GM23338 (cell line): Measurements from ENCODE around the gene SLC35D1. TPM values are rescaled to one million over a fixed set of nuclear protein-coding genes. Genes with fewer than 3 reads are reported as not detected.

ENCODE experiments used
- ATAC-seq: fragments of 200-7000 bp; cut with Tn5 transposase; 3 replicates; pipeline ENCODE4 v1.9.1; 2020
- DNase-seq: peaks from one replicate; pipeline ENCODE4 v3.0.0-alpha.2; 2015; ENCODE audit warnings: low spot score
- H2AFZ ChIP-seq: fragments of 200-600 bp; sonication (generic); 2 replicates; pipeline ENCODE4 v1.8.0; 2016; ENCODE audit warnings: antibody characterized with exemption, mild to moderate bottlenecking, moderate library complexity
- H3F3A ChIP-seq: fragments of 200-600 bp; sonication (generic); replicated peaks from 2 replicates; pipeline ENCODE4 v1.8.0; 2017; ENCODE audit warnings: antibody characterized with exemption, mixed run types, low read depth
- H3K27ac ChIP-seq: fragments of 200-600 bp; sonication (generic); 2 replicates; pipeline ENCODE4 v1.6.1; 2016; ENCODE audit warnings: low read depth
- H3K27me3 ChIP-seq: fragments of 200-600 bp; sonication (generic); 2 replicates; pipeline ENCODE4 v1.8.0; 2016; ENCODE audit warnings: mild to moderate bottlenecking, mixed run types, moderate library complexity; ENCODE audit not compliant: insufficient read depth
- H3K36me3 ChIP-seq: fragments of 200-600 bp; sonication (generic); 2 replicates; pipeline ENCODE4 v1.8.0; 2016; ENCODE audit warnings: mild to moderate bottlenecking; ENCODE audit not compliant: insufficient read depth
- H3K4me1 ChIP-seq: fragments of 200-600 bp; sonication (generic); 2 replicates; pipeline ENCODE4 v1.8.0; 2016; ENCODE audit warnings: mild to moderate bottlenecking, moderate library complexity; ENCODE audit not compliant: insufficient read depth
- H3K4me2 ChIP-seq: fragments of 200-600 bp; sonication (generic); 2 replicates; pipeline ENCODE4 v1.7.1; 2017; ENCODE audit warnings: mixed run types
- H3K4me3 ChIP-seq: fragments of 200-600 bp; sonication (generic); 2 replicates; pipeline ENCODE4 v1.6.1; 2016; ENCODE audit warnings: mixed run types
- H3K79me2 ChIP-seq: fragments of 200-600 bp; sonication (generic); replicated peaks from 2 replicates; pipeline ENCODE4 v1.8.0; 2017; ENCODE audit warnings: mild to moderate bottlenecking; ENCODE audit not compliant: insufficient read depth
- H3K9me2 ChIP-seq: fragments of 200-600 bp; sonication (generic); 2 replicates; pipeline ENCODE4 v1.8.0; 2017; ENCODE audit not compliant: insufficient read depth
- H4K20me1 ChIP-seq: fragments of 200-600 bp; sonication (generic); replicated peaks from 2 replicates; pipeline ENCODE4 v1.8.0; 2017; ENCODE audit warnings: mild to moderate bottlenecking; ENCODE audit not compliant: insufficient read depth
- H3K27ac Mint-ChIP-seq: 2 replicates; pipeline ENCODE4 v1.8.0; 2020; ENCODE audit warnings: inconsistent platforms, mild to moderate bottlenecking, moderate library complexity, mixed read lengths
- H3K27me3 Mint-ChIP-seq: 3 replicates; pipeline ENCODE4 v1.8.0; 2022; ENCODE audit warnings: low read depth, mild to moderate bottlenecking, moderate library complexity, mixed read lengths, inconsistent platforms; ENCODE audit not compliant: insufficient read depth, poor library complexity
- H3K36me3 Mint-ChIP-seq: 3 replicates; pipeline ENCODE4 v1.8.0; 2021; ENCODE audit warnings: low read depth, mild to moderate bottlenecking, inconsistent platforms, moderate library complexity, mixed read lengths
- H3K4me1 Mint-ChIP-seq: 3 replicates; pipeline ENCODE4 v1.8.0; 2020; ENCODE audit warnings: mild to moderate bottlenecking, inconsistent platforms, mixed read lengths
- H3K4me3 Mint-ChIP-seq: 3 replicates; pipeline ENCODE4 v1.8.0; 2021; ENCODE audit warnings: moderate library complexity, mild to moderate bottlenecking, inconsistent platforms, mixed read lengths
- H3K9me3 Mint-ChIP-seq: 3 replicates; pipeline ENCODE4 v1.8.0; 2020; ENCODE audit warnings: moderate library complexity, mild to moderate bottlenecking, inconsistent platforms, mixed read lengths
- CREB1 ChIP-seq: fragments of 250-450 bp; sonication (Bioruptor Pico); IDR thresholded peaks from 2 replicates; pipeline ENCODE4 v1.5.0; 2020; ENCODE audit warnings: low read depth, mild to moderate bottlenecking, moderate library complexity
- NANOG ChIP-seq: IDR thresholded peaks from 2 replicates; pipeline ENCODE4 v1.6.1; 2016; ENCODE audit warnings: antibody characterized with exemption, borderline replicate concordance
- STAT1 ChIP-seq: IDR thresholded peaks from one replicate; pipeline ENCODE4 v1.6.1; 2016; ENCODE audit warnings: antibody characterized with exemption; ENCODE audit not compliant: unreplicated experiment
- ZNF114 ChIP-seq: fragments of 250-450 bp; sonication (Bioruptor Pico); IDR thresholded peaks from 2 replicates; pipeline ENCODE4 v1.5.0; 2020; ENCODE audit warnings: mild to moderate bottlenecking, moderate library complexity
- polyA plus RNA-seq: library from polyadenylated mRNA; unstranded; fragments of >200 nt; fragmentation: Nextera tagmentation; extraction: Ambion mirVana; gene quantifications from 2 replicates; pipeline ENCODE4 v1.2.1, GENCODE V29; 2016
- total RNA-seq: library from RNA; depleted of rRNA; stranded (reverse); fragments of >200 nt; shearing (Covaris generic); gene quantifications from 2 replicates; pipeline ENCODE4 v1.2.3, GENCODE V29; 2014
- TF ChIP-seq, protein P1 (sequence below): fragments of 250-450 bp; sonication (Bioruptor Pico); IDR thresholded peaks from 2 replicates; pipeline ENCODE4 v1.5.0; 2020; ENCODE audit warnings: mild to moderate bottlenecking, moderate library complexity
- TF ChIP-seq, protein P2 (sequence below): IDR thresholded peaks from one replicate; pipeline ENCODE4 v1.6.1; 2018; ENCODE audit warnings: antibody characterized with exemption; ENCODE audit not compliant: unreplicated experiment
- TF ChIP-seq, protein P3 (sequence below), 2 experiments: fragments of 200-600 bp in 1 of 2; sonication (generic) in 1 of 2; conservative IDR thresholded peaks; 2 replicates each; pipeline versions ENCODE4 v1.5.1 to v1.6.1; 2016 to 2017; ENCODE audit warnings: antibody characterized with exemption in 2 of 2, low read depth in 2 of 2, mild to moderate bottlenecking in 2 of 2, moderate library complexity in 1 of 2
- TF ChIP-seq, protein P4 (sequence below): IDR thresholded peaks from 2 replicates; pipeline ENCODE4 v1.6.1; 2016; ENCODE audit warnings: antibody characterized with exemption

The SLC35D1 gene
- total and polyA plus RNA-seq, 2 experiments from 2014 or later: 0.68 to 2.8 TPM

DNA sequence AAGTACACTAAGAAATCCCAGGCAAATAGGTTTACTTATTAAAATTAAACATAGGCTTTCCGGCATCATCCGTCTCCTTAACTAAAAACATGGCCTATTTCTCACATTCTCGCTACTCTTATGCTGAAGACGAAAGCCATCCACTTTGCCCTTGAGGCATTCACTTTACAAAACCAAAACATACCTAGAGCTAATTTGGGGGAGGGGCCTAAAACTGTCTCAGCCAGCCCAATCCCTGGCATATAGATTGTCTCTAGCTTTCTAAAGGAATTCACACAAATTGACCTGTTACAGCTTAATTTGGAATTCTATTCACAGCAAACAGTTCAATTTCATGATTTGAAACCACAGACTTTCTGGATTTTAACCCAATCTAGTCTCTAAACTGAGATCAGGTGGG, 34.8 kb downstream of the SLC35D1 start (continued):
- TF ChIP-seq, protein P1, sequence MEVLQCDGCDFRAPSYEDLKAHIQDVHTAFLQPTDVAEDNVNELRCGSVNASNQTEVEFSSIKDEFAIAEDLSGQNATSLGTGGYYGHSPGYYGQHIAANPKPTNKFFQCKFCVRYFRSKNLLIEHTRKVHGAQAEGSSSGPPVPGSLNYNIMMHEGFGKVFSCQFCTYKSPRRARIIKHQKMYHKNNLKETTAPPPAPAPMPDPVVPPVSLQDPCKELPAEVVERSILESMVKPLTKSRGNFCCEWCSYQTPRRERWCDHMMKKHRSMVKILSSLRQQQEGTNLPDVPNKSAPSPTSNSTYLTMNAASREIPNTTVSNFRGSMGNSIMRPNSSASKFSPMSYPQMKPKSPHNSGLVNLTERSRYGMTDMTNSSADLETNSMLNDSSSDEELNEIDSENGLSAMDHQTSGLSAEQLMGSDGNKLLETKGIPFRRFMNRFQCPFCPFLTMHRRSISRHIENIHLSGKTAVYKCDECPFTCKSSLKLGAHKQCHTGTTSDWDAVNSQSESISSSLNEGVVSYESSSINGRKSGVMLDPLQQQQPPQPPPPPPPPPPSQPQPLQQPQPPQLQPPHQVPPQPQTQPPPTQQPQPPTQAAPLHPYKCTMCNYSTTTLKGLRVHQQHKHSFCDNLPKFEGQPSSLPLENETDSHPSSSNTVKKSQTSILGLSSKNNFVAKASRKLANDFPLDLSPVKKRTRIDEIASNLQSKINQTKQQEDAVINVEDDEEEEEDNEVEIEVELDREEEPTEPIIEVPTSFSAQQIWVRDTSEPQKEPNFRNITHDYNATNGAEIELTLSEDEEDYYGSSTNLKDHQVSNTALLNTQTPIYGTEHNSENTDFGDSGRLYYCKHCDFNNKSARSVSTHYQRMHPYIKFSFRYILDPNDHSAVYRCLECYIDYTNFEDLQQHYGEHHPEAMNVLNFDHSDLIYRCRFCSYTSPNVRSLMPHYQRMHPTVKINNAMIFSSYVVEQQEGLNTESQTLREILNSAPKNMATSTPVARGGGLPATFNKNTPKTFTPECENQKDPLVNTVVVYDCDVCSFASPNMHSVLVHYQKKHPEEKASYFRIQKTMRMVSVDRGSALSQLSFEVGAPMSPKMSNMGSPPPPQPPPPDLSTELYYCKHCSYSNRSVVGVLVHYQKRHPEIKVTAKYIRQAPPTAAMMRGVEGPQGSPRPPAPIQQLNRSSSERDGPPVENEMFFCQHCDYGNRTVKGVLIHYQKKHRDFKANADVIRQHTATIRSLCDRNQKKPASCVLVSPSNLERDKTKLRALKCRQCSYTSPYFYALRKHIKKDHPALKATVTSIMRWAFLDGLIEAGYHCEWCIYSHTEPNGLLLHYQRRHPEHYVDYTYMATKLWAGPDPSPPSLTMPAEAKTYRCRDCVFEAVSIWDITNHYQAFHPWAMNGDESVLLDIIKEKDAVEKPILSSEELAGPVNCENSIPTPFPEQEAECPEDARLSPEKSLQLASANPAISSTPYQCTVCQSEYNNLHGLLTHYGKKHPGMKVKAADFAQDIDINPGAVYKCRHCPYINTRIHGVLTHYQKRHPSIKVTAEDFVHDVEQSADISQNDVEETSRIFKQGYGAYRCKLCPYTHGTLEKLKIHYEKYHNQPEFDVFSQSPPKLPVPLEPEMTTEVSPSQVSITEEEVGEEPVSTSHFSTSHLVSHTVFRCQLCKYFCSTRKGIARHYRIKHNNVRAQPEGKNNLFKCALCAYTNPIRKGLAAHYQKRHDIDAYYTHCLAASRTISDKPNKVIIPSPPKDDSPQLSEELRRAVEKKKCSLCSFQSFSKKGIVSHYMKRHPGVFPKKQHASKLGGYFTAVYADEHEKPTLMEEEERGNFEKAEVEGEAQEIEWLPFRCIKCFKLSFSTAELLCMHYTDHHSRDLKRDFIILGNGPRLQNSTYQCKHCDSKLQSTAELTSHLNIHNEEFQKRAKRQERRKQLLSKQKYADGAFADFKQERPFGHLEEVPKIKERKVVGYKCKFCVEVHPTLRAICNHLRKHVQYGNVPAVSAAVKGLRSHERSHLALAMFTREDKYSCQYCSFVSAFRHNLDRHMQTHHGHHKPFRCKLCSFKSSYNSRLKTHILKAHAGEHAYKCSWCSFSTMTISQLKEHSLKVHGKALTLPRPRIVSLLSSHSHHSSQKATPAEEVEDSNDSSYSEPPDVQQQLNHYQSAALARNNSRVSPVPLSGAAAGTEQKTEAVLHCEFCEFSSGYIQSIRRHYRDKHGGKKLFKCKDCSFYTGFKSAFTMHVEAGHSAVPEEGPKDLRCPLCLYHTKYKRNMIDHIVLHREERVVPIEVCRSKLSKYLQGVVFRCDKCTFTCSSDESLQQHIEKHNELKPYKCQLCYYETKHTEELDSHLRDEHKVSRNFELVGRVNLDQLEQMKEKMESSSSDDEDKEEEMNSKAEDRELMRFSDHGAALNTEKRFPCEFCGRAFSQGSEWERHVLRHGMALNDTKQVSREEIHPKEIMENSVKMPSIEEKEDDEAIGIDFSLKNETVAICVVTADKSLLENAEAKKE (CRISPR knock-in tag): no peak
- TF ChIP-seq STAT1: no peak
- TF ChIP-seq, protein P2, sequence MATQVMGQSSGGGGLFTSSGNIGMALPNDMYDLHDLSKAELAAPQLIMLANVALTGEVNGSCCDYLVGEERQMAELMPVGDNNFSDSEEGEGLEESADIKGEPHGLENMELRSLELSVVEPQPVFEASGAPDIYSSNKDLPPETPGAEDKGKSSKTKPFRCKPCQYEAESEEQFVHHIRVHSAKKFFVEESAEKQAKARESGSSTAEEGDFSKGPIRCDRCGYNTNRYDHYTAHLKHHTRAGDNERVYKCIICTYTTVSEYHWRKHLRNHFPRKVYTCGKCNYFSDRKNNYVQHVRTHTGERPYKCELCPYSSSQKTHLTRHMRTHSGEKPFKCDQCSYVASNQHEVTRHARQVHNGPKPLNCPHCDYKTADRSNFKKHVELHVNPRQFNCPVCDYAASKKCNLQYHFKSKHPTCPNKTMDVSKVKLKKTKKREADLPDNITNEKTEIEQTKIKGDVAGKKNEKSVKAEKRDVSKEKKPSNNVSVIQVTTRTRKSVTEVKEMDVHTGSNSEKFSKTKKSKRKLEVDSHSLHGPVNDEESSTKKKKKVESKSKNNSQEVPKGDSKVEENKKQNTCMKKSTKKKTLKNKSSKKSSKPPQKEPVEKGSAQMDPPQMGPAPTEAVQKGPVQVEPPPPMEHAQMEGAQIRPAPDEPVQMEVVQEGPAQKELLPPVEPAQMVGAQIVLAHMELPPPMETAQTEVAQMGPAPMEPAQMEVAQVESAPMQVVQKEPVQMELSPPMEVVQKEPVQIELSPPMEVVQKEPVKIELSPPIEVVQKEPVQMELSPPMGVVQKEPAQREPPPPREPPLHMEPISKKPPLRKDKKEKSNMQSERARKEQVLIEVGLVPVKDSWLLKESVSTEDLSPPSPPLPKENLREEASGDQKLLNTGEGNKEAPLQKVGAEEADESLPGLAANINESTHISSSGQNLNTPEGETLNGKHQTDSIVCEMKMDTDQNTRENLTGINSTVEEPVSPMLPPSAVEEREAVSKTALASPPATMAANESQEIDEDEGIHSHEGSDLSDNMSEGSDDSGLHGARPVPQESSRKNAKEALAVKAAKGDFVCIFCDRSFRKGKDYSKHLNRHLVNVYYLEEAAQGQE: no peak

DNA sequence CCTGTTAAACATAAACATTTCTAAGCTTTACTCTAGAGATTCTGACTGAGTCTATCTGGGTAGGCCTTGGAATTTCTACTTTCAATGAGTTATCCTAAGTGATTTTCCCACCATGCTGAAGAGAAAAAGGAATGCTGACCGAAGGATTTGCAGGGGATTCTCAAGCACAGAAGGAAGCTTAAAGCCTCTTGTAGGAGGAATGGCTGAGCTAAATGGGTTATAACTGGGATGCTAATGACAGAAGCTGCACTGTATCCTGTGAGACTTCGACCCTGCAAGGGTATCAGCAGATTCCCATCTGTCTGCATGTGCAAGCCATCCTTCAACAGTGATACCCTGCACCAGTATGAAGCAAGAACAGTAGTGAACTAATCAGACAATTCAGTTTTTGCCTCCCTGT, 35.4 kb downstream of the SLC35D1 start:
- Histone ChIP-seq H3K4me1 (peaks cover 15% of the 10 kb centered on the region), H3K4me3 (no peak overlapping the region; the same call in 1 of the 2 replicates), H3K4me2 (peak overlapping the region; percentile 40; the same call in 1 of the 2 replicates), H3K9me2 (no peaks in the 10 kb centered on the region), H3K27me3 (peaks cover 39% of the 10 kb centered on the region), H3K79me2 (no peaks in the 10 kb centered on the region), H3F3A (no peaks in the 10 kb centered on the region), H3K27ac (no peak overlapping the region), H2AFZ (no peak overlapping the region), H4K20me1 (peaks cover 5% of the 10 kb centered on the region; the same call in 1 of the 2 replicates), H3K36me3 (no peaks in the 10 kb centered on the region)
- Mint-ChIP-seq H3K4me3 (no peak overlapping the region), H3K27ac (no peak overlapping the region), H3K9me3 (no peaks in the 10 kb centered on the region), H3K4me1 (peaks cover 26% of the 10 kb centered on the region), H3K27me3 (peaks cover 7% of the 10 kb centered on the region), H3K36me3 (no peaks in the 10 kb centered on the region)
- peak; percentile 49; the same call in 2 of the 3 replicates for ATAC-seq
- DNase-seq: peak; percentile 48
- TF ChIP-seq CREB1 (no peak), ZNF114 (CRISPR knock-in tag) (no peak), NANOG (no peak)
- TF ChIP-seq, protein P3, sequence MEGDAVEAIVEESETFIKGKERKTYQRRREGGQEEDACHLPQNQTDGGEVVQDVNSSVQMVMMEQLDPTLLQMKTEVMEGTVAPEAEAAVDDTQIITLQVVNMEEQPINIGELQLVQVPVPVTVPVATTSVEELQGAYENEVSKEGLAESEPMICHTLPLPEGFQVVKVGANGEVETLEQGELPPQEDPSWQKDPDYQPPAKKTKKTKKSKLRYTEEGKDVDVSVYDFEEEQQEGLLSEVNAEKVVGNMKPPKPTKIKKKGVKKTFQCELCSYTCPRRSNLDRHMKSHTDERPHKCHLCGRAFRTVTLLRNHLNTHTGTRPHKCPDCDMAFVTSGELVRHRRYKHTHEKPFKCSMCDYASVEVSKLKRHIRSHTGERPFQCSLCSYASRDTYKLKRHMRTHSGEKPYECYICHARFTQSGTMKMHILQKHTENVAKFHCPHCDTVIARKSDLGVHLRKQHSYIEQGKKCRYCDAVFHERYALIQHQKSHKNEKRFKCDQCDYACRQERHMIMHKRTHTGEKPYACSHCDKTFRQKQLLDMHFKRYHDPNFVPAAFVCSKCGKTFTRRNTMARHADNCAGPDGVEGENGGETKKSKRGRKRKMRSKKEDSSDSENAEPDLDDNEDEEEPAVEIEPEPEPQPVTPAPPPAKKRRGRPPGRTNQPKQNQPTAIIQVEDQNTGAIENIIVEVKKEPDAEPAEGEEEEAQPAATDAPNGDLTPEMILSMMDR (conservative IDR thresholded peaks at IDR 0.05; ENCODE audit: low read depth in 2 of 2): no peak
- TF ChIP-seq, protein P4, sequence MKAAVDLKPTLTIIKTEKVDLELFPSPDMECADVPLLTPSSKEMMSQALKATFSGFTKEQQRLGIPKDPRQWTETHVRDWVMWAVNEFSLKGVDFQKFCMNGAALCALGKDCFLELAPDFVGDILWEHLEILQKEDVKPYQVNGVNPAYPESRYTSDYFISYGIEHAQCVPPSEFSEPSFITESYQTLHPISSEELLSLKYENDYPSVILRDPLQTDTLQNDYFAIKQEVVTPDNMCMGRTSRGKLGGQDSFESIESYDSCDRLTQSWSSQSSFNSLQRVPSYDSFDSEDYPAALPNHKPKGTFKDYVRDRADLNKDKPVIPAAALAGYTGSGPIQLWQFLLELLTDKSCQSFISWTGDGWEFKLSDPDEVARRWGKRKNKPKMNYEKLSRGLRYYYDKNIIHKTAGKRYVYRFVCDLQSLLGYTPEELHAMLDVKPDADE: no peak
- TF ChIP-seq, protein P2: no peak
